Fibroblast of gingiva (primary cell): ENCODE data around the gene PTGES3L.
"Not testable (repeated sequence)": the region's sequence is repeated elsewhere in the genome, so short reads cannot be mapped to it uniquely, and the experiment has no call there.

ENCODE experiments used
- DNase-seq: peaks from one replicate; pipeline ENCODE4 v3.0.0-alpha.2; 2011; ENCODE audit warnings: low read depth

Gene PTGES3L

GRCh38 chr17:42980274-42980765, 440 bp upstream of the PTGES3L start, which contains the start of gene RUNDC1:
Gene RUNDC1 (plus strand): TSS chr17:42980565. CDS start chr17:42980577, 12 bp downstream.
- DNase-seq, result peak; percentile 83

- not testable (repeated sequence) for DNase-seq
These were observed 4.2 kb downstream of the PTGES3L start for GRCh38 chr17:42975701-42976100.

- DNase-seq, result no peak
These were observed 4.6 kb downstream of the PTGES3L start for GRCh38 chr17:42975265-42975664.

GRCh38 chr17:42973323-42973722, 6.6 kb downstream of the PTGES3L start:
- not testable (repeated sequence) for DNase-seq

- no peak for DNase-seq
These were observed 8.3 kb downstream of the PTGES3L start for GRCh38 chr17:42971589-42971988.

- no peak for DNase-seq
These were observed 10.8 kb downstream of the PTGES3L start for GRCh38 chr17:42969001-42969581.

GRCh38 chr17:42967925-42968324, 12.0 kb downstream of the PTGES3L start:
- no peak for DNase-seq

- DNase-seq, result peak; percentile 92
These were observed 15.5 kb downstream of the PTGES3L start, which contains the start of gene AARSD1 for GRCh38 chr17:42964161-42964932. Gene AARSD1 (minus strand): TSS chr17:42964454. CDS start chr17:42964440, 14 bp downstream.

GRCh38 chr17:42953669-42954068, 26.2 kb downstream of the PTGES3L start:
- no peak for DNase-seq

GRCh38 chr17:42950044-42950783, 29.7 kb downstream of the PTGES3L start:
- no peak for DNase-seq

GRCh38 chr17:42946812-42947211, 33.1 kb downstream of the PTGES3L start:
- no peak for DNase-seq

- DNase-seq, result peak; percentile 68
These were observed 35.7 kb downstream of the PTGES3L start for GRCh38 chr17:42944211-42944610.

GRCh38 chr17:42937712-42938596, 41.9 kb downstream of the PTGES3L start:
- peak; percentile 53 for DNase-seq

- DNase-seq, result no peak
These were observed 50.4 kb downstream of the PTGES3L start for GRCh38 chr17:42929497-42929844.

GRCh38 chr17:42928714-42929496, 51.0 kb downstream of the PTGES3L start:
- peak; percentile 86 for DNase-seq

- no peak for DNase-seq
These were observed 55.0 kb downstream of the PTGES3L start for GRCh38 chr17:42924891-42925290.

GRCh38 chr17:42923472-42923871, 56.4 kb downstream of the PTGES3L start:
- DNase-seq, result not testable (repeated sequence)

GRCh38 chr17:42922294-42922693, 57.6 kb downstream of the PTGES3L start:
- DNase-seq, result no peak

GRCh38 chr17:42920922-42921321, 59.0 kb downstream of the PTGES3L start:
- no peak for DNase-seq

- no peak for DNase-seq
These were observed 59.6 kb downstream of the PTGES3L start for GRCh38 chr17:42920106-42920900.
